AG09309 (cell line): ENCODE results near the gene HIVEP3.

Experiments
- DNase-seq: peaks from one replicate; pipeline ENCODE4 v3.0.0-alpha.2; 2010; ENCODE audit warnings: low read depth
- H3K4me3 ChIP-seq: 2 replicates; pipeline ENCODE4 v1.5.1; 2011; ENCODE audit warnings: mild to moderate bottlenecking, low read depth, low read length, moderate library complexity; ENCODE audit not compliant: control insufficient read depth
- CTCF ChIP-seq: IDR thresholded peaks from 2 replicates; pipeline ENCODE4 v1.5.1; 2011; ENCODE audit warnings: mild to moderate bottlenecking, low read depth, low read length, inconsistent platforms; ENCODE audit not compliant: insufficient read depth, control insufficient read depth; ENCODE audit errors: missing control alignments

HIVEP3 gene

GRCh38 chr1:41710980-41711379 lies 207.7 kb downstream of the HIVEP3 start:
- DNase-seq, result no peak
- H3K4me3 ChIP-seq, result no peak overlapping the region
- no peak for TF ChIP-seq CTCF

- no peak for DNase-seq
- no peak overlapping the region for H3K4me3 ChIP-seq
- no peak for TF ChIP-seq CTCF
These were observed 208.8 kb downstream of the HIVEP3 start for GRCh38 chr1:41709873-41710272.

GRCh38 chr1:41709331-41709730 lies 209.4 kb downstream of the HIVEP3 start:
- TF ChIP-seq CTCF, result no peak
- H3K4me3 ChIP-seq, result no peak overlapping the region
- no peak for DNase-seq

- no peak overlapping the region for H3K4me3 ChIP-seq
- no peak for TF ChIP-seq CTCF
- DNase-seq, result no peak
These were observed 210.4 kb downstream of the HIVEP3 start for GRCh38 chr1:41708332-41708731.

- no peak overlapping the region for H3K4me3 ChIP-seq
- TF ChIP-seq CTCF, result no peak
- DNase-seq, result no peak
These were observed 210.9 kb downstream of the HIVEP3 start for GRCh38 chr1:41707793-41708192.

GRCh38 chr1:41705798-41706197 lies 212.9 kb downstream of the HIVEP3 start:
- no peak for DNase-seq
- no peak for TF ChIP-seq CTCF
- no peak overlapping the region for H3K4me3 ChIP-seq

GRCh38 chr1:41704196-41704595 lies 214.5 kb downstream of the HIVEP3 start:
- no peak for TF ChIP-seq CTCF
- H3K4me3 ChIP-seq, result no peak overlapping the region
- DNase-seq, result no peak
